Suprapubic skin (tissue), 4 donors: Measurements from ENCODE around the gene DOK5. TPM values are rescaled to one million over a fixed set of nuclear protein-coding genes. Genes with fewer than 3 reads are reported as not detected.

Experiments
- DNase-seq, 2 donors: peaks; one replicate each; pipeline ENCODE4 v3.0.0-alpha.2; 2019; ENCODE audit warnings: low spot score in 2 of 2
- H3K27ac ChIP-seq: fragments of 200-600 bp; sonication (generic); one replicate; pipeline ENCODE4 v1.5.1; 2019
- H3K27me3 ChIP-seq: fragments of 200-600 bp; sonication (generic); one replicate; pipeline ENCODE4 v1.5.1; 2019
- H3K36me3 ChIP-seq: fragments of 200-600 bp; sonication (generic); one replicate; pipeline ENCODE4 v1.5.1; 2019
- H3K4me1 ChIP-seq: fragments of 200-600 bp; sonication (generic); one replicate; pipeline ENCODE4 v1.5.1; 2019
- H3K4me3 ChIP-seq: fragments of 200-600 bp; sonication (generic); one replicate; pipeline ENCODE4 v1.5.1; 2019; ENCODE audit warnings: mild to moderate bottlenecking
- H3K9me3 ChIP-seq: fragments of 200-600 bp; sonication (generic); one replicate; pipeline ENCODE4 v1.5.1; 2019
- CTCF ChIP-seq, 2 donors: fragments of 200-600 bp in 1 of 2; fragments of 450-650 bp in 1 of 2; sonication (generic) in 1 of 2; IDR thresholded peaks; one replicate each; pipeline ENCODE4 v1.5.1; 2016 to 2019; ENCODE audit warnings: antibody characterized with exemption in 2 of 2, mild to moderate bottlenecking in 1 of 2, moderate library complexity in 1 of 2
- EP300 ChIP-seq: sonication (generic); formaldehyde crosslinking; IDR thresholded peaks from one replicate; pipeline ENCODE4 v1.6.1; 2017; ENCODE audit warnings: antibody characterized with exemption
- POLR2A ChIP-seq, 2 donors: fragments of 450-650 bp; IDR thresholded peaks; one replicate each; pipeline ENCODE4 v1.6.1; 2017; ENCODE audit warnings: antibody characterized with exemption in 2 of 2, mild to moderate bottlenecking in 2 of 2, moderate library complexity in 2 of 2
- POLR2AphosphoS5 ChIP-seq, 3 donors: sonication (generic); formaldehyde crosslinking; IDR thresholded peaks; one replicate each; pipeline ENCODE4 v1.6.1; 2017; ENCODE audit warnings: antibody characterized with exemption in 3 of 3
- WGBS: methylation state at CpG from one replicate; pipeline ENCODE4 v1.1.5; 2018; 5-methylcytosine and 5-hydroxymethylcytosine counted together
- total RNA-seq, 4 donors: library from RNA; depleted of rRNA; stranded (reverse); fragments of >200 nt; gene quantifications; one replicate each; pipeline ENCODE4 v1.1.0, GENCODE V29; 2016

Gene DOK5
- total RNA-seq, 4 donors from 2014 or later: 0.23 to 1.2 (median 0.89) TPM; not detected in 1

GRCh38 chr20:54517241-54517975 is 42.0 kb downstream of the DOK5 start:
- DNase-seq: no peak
- Histone ChIP-seq H3K4me3 (no peak overlapping the region), H3K27me3 (no peaks in the 10 kb centered on the region), H3K9me3 (no peaks in the 10 kb centered on the region), H3K36me3 (no peaks in the 10 kb centered on the region), H3K27ac (no peak overlapping the region), H3K4me1 (no peaks in the 10 kb centered on the region)
- no peak for TF ChIP-seq CTCF (IDR thresholded peaks at IDR 0.05)
- TF ChIP-seq POLR2AphosphoS5 (IDR thresholded peaks at IDR 0.05): no peak
- TF ChIP-seq POLR2A (IDR thresholded peaks at IDR 0.05): no peak
- TF ChIP-seq EP300: no peak
- WGBS: 82% methylated on average over 4 of the region's 4 CpGs

GRCh38 chr20:54524849-54525248 is 49.5 kb downstream of the DOK5 start:
- no peaks in the 10 kb centered on the region for H3K27me3 ChIP-seq
- H3K9me3 ChIP-seq: no peaks in the 10 kb centered on the region
- no peak for DNase-seq
- H3K4me1 ChIP-seq: no peaks in the 10 kb centered on the region
- no peaks in the 10 kb centered on the region for H3K36me3 ChIP-seq
- TF ChIP-seq CTCF (IDR thresholded peaks at IDR 0.05) (no peak), EP300 (no peak), POLR2AphosphoS5 (IDR thresholded peaks at IDR 0.05) (no peak), POLR2A (IDR thresholded peaks at IDR 0.05) (no peak)
- WGBS: 84% methylated on average over 3 of the region's 3 CpGs
- no peak overlapping the region for H3K27ac ChIP-seq
- no peak overlapping the region for H3K4me3 ChIP-seq

GRCh38 chr20:54525916-54526590 is 50.7 kb downstream of the DOK5 start:
- no peaks in the 10 kb centered on the region for H3K36me3 ChIP-seq
- H3K27me3 ChIP-seq: no peaks in the 10 kb centered on the region
- no peak overlapping the region for H3K27ac ChIP-seq
- DNase-seq: no peak
- H3K9me3 ChIP-seq: no peaks in the 10 kb centered on the region
- H3K4me3 ChIP-seq: no peak overlapping the region
- 37% methylated on average over 5 of the region's 5 CpGs for WGBS
- H3K4me1 ChIP-seq: no peaks in the 10 kb centered on the region
- TF ChIP-seq POLR2AphosphoS5 (IDR thresholded peaks at IDR 0.05): no peak
- TF ChIP-seq CTCF (IDR thresholded peaks at IDR 0.05): no peak
- no peak for TF ChIP-seq EP300
- no peak for TF ChIP-seq POLR2A (IDR thresholded peaks at IDR 0.05)

- DNase-seq: no peak
- H3K9me3 ChIP-seq: no peaks in the 10 kb centered on the region
- 62% methylated on average over 1 of the region's 1 CpG for WGBS
- H3K27ac ChIP-seq: no peak overlapping the region
- no peaks in the 10 kb centered on the region for H3K36me3 ChIP-seq
- no peaks in the 10 kb centered on the region for H3K27me3 ChIP-seq
- no peak overlapping the region for H3K4me3 ChIP-seq
- no peak for TF ChIP-seq CTCF (IDR thresholded peaks at IDR 0.05)
- no peak for TF ChIP-seq POLR2A (IDR thresholded peaks at IDR 0.05)
- TF ChIP-seq EP300: no peak
- no peak for TF ChIP-seq POLR2AphosphoS5 (IDR thresholded peaks at IDR 0.05)
- no peaks in the 10 kb centered on the region for H3K4me1 ChIP-seq
Measured at GRCh38 chr20:54526801-54527200, 51.4 kb downstream of the DOK5 start.

DNA sequence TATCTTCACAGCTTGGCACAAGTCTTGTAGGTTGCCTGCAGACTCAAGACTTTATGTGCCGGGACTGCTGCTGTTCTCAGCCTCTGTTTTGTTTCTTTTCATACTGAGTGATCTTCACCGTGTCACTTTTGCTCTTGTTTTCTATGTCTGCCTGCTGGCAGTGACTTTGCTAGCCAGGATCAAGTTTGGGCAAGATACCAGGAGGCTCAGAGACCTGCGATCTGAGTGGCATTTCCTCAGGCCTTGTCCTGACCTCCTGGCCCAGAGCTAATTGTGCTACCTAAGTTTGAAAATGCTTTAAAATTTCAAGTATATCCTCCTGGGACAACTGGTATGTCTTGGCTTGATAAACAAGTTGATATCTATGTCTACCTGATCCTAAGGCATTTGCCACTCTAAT is 57.2 kb downstream of the DOK5 start:
- no peaks in the 10 kb centered on the region for H3K4me1 ChIP-seq
- no peak for DNase-seq
- TF ChIP-seq CTCF (IDR thresholded peaks at IDR 0.05) (no peak), EP300 (no peak), POLR2A (IDR thresholded peaks at IDR 0.05) (no peak), POLR2AphosphoS5 (IDR thresholded peaks at IDR 0.05) (no peak)
- H3K36me3 ChIP-seq: no peaks in the 10 kb centered on the region
- H3K4me3 ChIP-seq: no peak overlapping the region
- no peaks in the 10 kb centered on the region for H3K27me3 ChIP-seq
- H3K27ac ChIP-seq: no peak overlapping the region
- WGBS: 60% methylated on average over 3 of the region's 3 CpGs
- H3K9me3 ChIP-seq: no peaks in the 10 kb centered on the region
